ENCODE measurements around the gene XAGE2.
"Not testable (repeated sequence)": the region's sequence is repeated elsewhere in the genome, so short reads cannot be mapped to it uniquely, and the experiment has no call there.

- not testable (repeated sequence) for TF ChIP-seq ZC3H11A (IDR thresholded peaks at IDR 0.05; ENCODE audit: low read depth, low read length); USF1 (CRISPR knock-in tag; IDR thresholded peaks at IDR 0.05)
- peak in 1 of 3 experiments; percentile 23 for TF ChIP-seq YY1 (IDR thresholded peaks at IDR 0.05; ENCODE audit: borderline replicate concordance in 1 of 3, control insufficient read depth in 1 of 3, extremely low read depth in 1 of 3, insufficient read depth in 3 of 3, insufficient read length in 1 of 3, insufficient replicate concordance in 2 of 3, low read depth in 1 of 3, low read length in 2 of 3)
- peak; percentile 46 to 59 (median 58) for TF ChIP-seq CTCF (IDR thresholded peaks at IDR 0.05 in 2 of 3, conservative IDR thresholded peaks at IDR 0.05 in 1 of 3; ENCODE audit: insufficient read depth in 2 of 3, low read depth in 1 of 3, low read length in 3 of 3)
These were observed 23.4 kb upstream of the XAGE2 start for GRCh38 chrX:52345402-52345801.
